ENCODE data around the gene PBX1.
A peak's percentile ranks its signal among the peaks of the same experiment; 100 is the strongest.

Gene PBX1

DNA sequence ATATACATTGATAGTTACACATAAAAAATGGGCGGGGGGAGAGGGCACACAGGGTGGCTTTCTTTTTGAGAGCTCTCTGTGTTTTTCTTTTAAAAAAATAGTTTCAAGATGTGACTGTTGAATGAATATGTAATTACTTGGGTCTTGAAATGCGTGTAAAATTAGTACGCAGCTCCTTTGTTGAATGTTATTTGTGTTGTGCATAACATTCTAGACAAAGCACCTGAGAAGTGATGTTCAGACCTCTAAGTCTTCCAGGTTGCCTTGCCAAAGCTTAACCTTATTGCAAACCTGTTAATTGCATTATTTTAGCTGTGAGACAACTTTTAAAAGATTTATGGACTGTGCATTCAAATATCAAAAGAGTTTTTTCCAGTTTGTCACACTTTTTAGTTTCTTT lies 5.4 kb downstream of the PBX1 start:
- no peak for DNase-seq

DNA sequence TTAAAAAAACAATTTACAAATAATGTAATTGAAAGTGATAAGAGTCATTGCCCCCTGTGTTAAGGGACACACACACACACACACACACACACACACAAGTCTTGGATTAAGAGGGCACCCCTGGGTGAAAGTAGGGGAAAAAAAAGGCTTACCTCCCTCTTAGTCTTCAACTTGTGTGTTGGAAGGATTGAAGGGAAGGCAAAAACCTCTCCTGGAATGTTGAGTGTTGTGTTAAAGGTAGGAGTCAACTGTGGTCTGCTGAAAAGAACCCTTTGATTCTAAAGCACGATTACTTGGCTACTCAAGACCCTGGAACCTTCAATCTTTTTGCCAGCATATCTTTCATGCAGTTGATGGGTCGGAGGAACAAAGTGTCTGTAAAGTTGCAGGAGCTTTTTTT lies 6.4 kb downstream of the PBX1 start:
- DNase-seq: no peak

DNA sequence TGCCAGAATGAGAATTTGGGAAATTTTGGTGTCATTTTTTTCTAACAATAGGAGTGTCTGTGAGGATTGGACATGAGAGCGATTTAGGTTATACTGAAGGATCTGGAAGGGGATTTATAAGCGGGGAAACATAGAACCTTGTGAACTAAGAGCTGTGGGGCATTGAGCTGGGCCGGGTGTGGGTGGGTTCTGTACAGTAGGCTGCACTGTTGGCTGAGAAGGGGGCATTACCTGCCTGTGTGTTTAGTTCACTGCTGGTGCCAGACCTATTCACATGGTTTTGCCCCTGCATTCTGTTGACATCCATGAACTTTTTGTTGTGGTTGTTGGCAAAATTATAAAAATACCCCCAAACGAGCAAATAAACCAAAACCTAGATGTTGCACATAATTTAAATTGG lies 8.8 kb downstream of the PBX1 start:
- no peak for DNase-seq

DNA sequence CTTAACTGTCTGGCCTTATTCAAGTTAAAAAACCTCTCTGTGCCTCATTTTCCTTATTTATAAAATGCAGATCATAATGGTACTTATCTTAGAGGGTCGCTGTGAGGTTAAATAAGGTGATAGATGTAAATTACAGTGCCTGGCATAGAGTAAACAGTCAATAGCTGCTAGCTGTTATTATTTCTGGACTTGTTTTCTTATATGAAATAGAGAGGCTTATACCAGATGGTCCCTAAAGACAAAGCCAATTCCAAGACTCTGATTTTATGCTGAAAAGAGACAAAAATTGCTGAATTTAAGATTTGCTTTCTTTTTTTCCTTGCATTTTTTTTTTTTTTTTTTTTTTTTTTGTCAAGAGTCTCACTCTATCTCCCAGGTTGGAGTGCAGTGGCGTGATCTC lies 10.3 kb downstream of the PBX1 start:
- DNase-seq: no peak

DNA sequence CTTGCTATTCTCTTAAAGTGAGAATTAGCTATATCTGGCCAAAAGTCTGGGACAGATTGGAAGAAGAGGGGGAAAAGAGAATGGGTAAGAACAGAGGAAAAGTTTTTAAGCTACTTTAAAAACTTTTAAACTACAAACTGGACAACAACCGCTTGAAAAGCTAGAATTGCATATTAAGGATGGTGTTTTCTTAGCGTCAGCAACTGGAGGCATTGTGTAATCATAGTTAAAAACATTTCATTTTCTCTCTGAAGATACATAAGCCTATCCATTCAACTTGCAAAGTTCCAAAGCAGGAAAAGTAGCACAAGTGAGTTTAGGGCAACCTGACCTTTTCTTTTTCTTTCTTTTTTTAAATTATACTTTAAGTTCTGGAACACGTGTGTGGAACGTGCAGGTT lies 10.9 kb downstream of the PBX1 start:
- DNase-seq: no peak

DNA sequence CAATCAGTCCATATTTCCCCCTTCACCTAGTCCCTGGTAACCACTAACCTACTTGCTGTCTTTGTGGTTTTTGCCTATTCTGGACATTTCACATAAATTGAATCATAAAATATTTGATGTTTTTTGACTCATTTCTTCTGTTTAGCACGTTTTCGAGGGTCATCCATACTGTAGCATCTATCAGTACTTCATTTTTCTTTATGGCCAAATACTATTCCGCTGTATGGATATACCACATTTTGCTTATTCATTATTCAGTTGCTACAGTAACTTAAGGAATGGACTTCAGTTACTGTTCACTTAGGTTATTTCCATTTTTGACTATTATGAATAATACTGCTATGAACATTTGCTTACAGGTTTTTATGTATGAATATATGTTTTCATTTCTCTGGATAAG lies 12.3 kb downstream of the PBX1 start:
- no peak for DNase-seq

DNA sequence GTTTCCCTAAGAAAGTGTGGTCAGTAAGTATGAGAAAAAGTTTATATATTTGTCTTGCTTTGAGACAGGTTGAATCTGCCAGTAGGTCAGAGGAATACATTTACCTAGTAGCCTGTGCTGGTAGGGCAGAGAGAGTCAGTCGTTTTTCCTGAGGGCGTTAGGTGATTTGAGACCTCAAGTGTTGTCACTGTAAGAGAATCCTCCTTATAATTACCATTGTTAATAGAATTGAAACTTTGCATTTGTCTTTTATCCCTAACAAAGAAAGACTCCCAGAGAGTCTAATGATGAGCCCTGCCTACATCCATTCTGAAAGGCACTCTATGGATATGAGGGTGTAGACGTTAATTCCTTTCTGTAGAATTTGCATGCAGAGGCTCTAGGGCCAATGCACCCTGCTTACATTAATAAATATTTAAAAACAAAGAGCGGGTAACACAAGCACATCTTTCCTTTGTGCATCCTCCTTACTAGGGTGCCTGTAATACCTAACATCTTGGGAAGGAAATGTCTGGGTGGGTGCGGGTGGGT lies 16.4 kb downstream of the PBX1 start:
- DNase-seq: peak; percentile 55

DNA sequence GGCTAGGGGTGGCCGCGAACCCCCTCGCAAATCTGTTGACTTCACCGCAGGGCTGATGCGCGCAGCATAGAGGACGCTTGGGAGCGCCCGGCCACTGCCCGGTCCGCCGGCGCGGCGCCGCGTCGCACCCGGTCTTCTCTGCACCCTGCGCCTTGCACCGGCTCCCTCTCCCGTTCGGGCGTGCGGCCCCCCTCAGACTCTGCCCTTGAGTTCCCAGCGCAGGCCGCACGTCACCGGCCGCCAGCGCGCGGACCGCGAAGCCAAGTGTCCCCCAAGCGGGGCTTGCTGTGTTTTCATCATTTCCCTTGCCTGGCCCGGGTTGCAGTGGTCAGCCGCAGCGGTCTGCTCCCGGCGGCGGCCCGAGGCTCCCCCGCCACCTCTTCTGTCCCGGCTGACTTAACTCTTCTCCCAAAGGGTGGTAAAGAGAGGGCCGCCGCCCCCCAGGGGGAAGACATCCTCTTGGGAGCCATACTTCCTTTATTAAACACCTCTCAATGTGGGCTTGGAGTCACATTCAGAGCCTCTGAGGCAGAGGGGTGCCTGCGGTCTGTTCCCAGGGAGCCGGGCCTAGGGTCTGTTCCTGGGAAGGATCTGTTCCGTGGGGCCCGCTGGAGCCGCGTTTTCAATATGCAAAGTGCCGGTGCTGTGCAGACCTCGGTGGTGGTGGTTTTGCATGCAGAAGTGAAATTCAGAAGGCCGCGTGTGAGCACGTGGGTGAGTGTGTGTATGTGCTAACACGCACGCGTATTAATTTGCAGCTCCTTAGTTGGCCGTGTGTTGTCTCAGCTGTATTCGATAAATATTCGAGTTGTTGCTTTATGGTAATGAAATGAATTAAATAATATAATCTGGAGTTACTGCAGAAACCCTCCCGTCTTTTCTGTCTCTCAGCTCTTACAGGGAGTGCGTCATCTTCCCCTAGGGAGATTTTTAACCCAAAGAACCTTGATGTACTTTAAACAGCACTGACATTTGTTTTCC lies 17.6 kb downstream of the PBX1 start:
- peak; percentile 74 for DNase-seq

DNA sequence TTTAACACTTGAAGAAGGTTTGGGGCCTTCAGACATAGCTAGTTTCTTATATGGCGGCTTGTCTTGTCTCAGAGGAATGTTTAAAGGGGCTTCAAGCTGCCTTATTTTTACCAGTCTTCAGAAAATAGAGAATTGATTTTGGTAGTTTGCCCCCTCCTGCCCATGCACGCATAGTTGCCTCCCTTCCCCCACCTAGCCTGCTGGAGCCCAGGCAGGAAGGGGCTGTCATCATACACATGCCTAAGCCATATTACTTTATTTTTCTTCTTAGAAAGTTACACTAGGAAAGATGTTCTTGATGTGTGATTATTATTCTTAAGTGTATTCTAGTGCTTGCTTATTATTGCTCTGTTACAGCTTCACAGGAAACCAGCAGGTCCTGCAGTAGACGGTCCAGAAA lies 18.3 kb downstream of the PBX1 start:
- DNase-seq: no peak

DNA sequence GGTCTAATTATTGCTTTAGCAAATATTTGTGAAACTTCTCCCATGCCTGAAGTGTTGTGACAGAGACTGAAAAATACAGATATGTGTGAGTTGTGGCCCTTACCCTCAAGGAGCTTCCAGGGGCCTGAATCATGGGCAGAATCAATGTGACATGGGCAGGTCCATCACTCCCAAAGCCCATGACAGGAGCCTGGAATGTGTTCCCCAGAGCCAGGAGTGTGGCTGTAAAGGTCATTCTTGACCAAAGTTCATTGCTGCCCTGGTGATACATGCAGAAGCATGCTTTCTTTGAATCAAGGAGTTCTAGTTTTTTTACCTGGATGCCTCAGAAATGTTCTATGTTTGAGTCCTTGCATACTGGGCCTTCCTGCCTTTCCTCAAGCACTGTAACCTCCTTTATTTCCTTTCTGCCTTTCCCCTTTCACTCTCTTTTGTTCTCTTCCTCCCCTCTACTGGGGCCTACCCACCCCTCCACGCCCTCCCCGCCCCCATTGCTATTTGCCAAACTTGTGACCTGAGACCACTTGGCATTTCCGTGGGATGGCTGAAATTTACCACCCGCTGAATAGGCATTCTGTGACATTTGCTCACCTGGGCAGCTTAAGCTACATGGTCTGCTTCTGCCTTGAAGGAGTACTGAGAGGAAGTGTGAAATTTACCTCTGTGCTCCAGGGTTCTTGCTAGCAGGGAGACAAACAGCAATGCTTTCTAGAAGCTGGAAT lies 19.7 kb downstream of the PBX1 start:
- no peak for DNase-seq

DNA sequence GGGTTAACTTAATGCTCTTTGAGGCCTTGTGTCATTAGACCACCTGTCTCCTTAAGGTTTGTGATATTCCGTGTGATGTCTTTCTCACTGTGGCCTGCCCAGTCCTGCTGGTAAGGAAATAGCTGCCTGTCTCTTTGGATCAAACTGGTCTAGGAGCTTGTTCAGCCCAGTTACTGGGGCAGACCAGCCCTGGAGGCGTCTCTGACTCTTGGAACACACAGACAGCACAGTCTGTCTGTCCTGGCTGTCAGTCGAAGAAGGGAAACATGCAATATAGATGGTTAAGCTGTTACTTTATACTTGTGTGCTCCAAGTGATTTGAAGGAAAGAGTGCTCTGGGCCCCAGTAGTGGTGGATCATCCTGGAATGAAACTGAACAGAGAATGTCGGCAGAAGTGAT lies 20.4 kb downstream of the PBX1 start:
- no peak for DNase-seq

DNA sequence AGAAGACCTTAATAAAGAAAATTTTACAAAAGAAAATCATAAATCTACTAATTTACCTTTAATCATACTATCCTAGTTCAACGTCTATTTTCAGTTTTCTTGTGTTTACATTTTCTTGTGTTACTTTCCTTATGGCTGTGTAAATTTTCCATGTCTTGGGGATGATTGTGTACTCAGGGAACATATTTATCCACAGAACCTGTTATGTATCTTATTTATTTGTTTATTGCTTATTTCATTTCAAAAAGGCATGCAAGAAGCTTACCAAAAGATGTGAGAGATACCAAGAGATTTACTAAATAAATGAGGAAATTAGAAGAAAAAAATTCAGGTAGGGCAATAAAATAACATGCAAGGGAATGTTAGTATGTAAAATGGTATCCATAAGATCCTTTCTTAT lies 22.8 kb downstream of the PBX1 start:
- DNase-seq: no peak

DNA sequence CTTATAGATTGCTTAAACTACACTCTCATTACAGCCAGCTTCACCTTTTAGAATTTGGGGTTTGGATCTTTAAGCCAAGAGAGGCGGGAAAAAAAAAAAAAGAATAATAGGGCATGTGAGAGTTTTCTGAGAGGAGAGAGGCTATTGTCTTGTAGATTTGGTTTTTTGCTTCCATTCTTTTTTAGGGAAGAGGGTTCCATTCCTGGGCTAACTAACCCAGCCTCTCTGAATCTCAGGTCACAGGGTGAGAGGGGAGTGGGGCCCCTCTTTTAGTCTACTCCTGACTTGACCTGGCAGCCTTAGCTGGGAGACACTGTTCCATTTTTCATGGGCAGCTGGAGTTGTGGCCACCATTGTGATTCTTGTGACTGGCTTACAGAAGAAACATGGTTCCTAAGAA lies 24.2 kb downstream of the PBX1 start:
- DNase-seq: no peak

DNA sequence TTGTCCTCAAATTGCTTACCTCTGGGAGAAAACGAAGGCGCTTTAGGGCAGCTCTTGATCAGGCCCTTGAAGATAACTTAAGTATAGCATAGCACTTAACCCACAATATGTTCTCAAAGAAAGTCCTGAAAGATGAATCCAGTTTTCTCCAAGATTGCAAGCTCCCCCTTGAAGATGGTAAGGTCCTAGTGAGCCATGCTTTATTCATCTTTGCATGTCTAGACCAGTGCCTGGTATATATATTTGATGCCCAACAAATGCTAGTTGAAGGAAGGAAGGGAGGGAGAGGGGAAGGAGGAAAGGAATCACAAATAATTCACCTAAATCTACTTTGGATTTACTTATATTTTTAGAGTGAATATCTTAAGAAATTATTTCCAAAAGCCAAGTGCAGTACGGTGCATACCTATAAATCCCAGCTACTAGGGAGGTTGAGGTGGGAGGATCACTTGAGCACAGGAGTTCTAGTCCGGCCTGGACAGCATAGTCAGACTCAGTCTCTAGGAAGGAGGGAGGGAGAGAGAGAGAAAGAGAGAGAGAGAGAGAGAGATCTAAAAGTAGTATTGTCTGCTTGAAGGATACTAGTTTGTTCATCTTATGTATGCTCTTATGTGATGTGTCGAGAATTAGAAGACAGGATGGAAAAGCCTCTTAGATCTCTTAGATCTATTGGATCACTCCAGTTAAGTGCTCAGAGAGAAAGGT lies 25.0 kb downstream of the PBX1 start:
- no peak for DNase-seq

DNA sequence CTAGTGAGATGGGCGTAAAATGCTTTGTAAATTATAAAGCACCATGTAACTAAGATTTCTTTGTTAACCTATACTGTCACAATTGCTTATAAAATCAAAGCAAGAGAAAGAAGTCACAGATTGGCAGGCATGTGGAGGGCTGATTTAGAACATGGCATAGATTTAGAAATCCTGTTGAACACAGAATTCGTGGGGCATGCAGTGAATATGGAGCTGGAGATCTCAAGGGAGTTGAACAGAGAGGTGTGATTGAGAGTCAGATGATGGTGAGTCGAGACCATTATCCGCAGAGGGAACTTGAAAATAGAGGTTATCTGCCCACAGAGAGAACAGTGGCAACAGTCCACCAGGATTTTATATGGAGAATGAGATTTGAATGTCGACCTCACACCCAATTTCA lies 27.6 kb downstream of the PBX1 start:
- DNase-seq: no peak

DNA sequence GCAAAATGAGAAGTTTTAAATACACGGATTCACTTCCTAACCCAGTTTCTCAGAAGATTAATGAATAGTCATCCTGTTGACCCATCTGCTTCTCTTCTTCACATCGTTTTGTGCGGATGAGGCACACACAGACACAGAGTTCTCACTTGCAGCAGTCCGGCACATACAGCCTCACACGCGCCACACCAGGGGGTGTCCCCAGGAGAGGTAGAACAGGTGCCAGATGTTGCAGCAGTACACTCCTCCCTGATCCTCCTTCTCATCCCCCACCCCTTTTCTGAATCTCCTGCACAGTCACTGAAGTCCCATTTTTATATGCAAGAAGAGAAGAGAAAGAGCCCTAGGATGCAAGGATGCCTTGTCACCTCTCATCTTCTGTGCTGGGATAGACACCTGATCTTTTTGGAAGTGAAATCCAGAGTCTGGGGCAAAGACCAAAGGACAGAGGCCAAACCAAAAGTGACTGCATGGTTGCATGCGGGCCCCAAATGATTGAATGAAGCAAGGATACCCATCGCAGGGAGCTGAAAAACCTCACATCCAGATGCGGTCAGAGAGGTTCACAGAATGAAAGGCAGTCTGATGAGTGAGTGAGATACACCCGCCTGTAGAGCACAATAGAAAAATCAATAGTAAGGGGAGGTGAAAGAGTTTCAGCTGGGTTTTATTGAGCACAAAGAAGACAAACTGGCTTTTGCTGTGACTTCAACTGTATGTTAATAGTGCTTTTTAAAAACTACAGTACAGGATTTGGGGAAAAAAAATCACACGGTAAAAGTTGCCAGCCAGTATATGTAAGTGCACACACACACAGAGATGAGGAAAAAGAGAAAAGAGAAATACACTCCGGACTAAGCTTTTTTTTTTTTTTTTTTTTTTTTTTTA lies 28.9 kb downstream of the PBX1 start:
- DNase-seq: no peak

DNA sequence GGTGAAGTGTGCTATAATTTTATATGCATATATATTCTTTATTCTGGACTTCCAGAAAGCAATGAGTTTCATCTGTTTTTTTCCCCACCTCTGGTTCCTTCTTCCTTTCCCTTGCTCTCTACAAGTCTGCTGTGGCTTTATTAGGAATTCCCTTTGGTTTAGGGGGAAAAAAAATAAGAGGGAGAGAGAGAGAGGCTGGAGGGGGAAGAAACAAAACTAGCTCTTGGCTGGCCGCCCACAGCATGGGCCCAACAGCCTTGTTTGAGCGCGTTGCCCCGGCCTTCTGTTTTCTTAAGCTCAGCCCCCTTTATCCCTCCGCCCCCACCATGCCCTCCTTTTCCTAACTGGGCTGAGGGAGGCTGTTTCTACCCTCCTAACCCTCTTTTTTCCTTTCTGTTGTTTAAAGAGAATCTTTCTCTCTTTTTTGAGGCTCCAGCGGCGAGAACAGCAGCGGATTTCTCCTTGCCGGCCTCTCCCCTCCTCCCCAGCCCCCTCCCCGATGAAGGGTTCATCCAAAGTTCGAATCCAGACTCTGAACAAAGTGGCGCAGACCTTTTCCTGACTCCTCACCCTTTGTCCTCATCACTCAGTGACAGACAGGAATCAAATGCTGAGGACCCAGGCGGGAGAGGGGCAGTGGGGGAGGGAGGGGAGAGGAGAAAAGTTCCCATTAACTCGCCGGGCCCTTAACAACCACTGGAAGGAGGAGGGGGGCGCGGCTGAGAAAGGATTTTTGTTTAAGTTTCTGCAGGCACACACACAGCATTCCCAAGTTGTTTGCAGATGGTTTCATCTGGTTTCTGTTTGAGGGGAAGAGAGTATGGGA lies 29.7 kb downstream of the PBX1 start:
- no peak for DNase-seq

DNA sequence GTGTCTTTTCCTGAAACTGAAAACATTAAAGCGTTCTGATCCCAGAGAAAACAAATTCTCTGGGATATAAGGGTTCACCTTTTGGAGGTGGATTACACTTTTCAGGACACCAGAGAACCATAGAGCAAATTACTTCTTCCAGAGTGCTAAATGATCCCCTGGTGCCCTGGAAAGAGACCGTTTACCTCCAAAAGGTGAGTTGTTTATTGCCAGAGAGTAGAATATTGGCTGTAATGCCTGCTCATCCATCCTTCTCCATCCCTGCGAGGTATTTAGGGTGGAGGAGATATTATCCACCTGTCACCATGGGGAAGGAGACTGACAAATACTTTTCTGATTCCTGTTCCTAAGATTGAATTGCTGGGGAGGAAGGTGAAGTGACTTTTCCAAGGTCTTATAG lies 30.4 kb downstream of the PBX1 start:
- DNase-seq: no peak

DNA sequence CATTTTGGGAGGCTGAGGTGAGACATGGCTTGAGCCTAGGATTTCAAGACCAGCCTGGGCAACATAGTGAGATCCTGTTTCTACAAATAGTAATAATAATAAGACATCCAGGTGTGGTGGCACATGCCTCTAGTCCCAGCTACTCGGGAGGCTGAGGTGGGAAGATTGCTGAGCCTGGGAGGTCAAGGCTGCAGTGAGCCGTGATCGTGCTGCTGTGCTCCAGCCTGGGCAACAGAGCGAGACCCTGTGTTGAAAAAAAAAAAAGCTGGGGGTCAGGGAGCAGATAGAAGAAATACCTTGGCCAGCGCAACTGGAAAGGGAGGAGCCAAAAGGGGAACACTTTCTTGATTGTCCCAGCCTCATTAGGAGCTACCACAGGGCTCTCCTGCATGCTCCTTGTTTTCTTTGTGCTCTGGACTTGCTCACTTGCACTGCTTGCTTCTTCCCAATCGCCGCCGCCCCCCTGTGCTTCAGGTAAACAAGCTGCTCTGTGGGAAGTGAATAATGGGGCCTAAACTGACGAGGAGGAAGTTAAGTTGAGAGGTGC lies 31.1 kb downstream of the PBX1 start:
- DNase-seq: no peak

DNA sequence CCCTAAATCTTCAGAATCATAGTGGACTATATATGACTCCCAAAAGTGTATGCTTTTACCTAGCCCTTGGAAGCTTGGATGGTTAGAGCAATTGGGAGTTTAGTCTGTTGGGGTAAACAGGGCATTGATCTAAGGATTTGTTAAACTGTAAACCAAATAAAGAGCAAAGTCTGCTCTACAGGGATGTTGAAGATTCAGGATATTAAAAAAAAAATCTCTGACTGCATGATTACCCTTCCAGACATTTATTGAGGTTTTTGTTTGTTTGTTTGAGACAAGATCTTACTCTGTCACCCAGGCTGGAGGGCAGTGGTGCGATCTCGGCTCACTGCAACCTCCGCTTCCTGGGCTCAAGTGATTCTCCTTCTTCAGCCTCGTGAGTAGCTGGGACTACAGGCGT lies 31.6 kb downstream of the PBX1 start:
- no peak for DNase-seq

DNA sequence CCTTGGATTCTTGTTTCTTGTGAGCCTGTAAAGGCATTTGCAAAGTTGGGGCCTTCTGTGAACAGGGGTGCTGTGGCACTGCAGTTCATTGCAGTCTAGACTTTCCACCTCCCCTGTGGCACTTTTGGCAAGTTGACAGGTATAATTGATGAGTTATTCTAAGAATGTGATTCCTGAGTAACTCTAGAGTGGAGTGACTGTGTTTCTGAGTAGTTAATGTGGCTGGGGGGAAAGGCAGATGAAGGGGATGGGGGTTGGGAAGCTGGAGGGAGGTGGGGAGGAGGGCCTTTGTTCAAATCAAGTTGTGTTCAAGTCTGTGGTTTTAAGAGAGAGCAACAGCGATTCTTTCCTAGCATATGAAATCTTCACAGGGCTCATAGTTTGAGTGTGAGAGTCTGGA lies 32.9 kb downstream of the PBX1 start:
- no peak for DNase-seq
